HEK293 (cell line): ENCODE data around the gene TIMM10B.

Experiments
- AEBP2 ChIP-seq: fragments of 450-650 bp; formaldehyde crosslinking; IDR thresholded peaks from 2 replicates; pipeline ENCODE4 v1.5.1; 2016; ENCODE audit warnings: missing biosample characterization, missing genetic modification characterization, borderline replicate concordance
- BCL11A ChIP-seq: fragments of 450-650 bp; formaldehyde crosslinking; IDR thresholded peaks from 2 replicates; pipeline ENCODE4 v1.5.1; 2016; ENCODE audit warnings: low read depth, missing biosample characterization, missing genetic modification characterization
- INSM2 ChIP-seq: fragments of 450-650 bp; formaldehyde crosslinking; IDR thresholded peaks from 2 replicates; pipeline ENCODE4 v1.5.1; 2016; ENCODE audit warnings: missing biosample characterization, missing genetic modification characterization
- SCRT2 ChIP-seq: fragments of 450-650 bp; formaldehyde crosslinking; IDR thresholded peaks from 2 replicates; pipeline ENCODE4 v1.5.1; 2016; ENCODE audit warnings: missing biosample characterization, missing genetic modification characterization
- TSHZ1 ChIP-seq: fragments of 450-650 bp; formaldehyde crosslinking; IDR thresholded peaks from 2 replicates; pipeline ENCODE4 v1.5.1; 2016; ENCODE audit warnings: missing biosample characterization, missing genetic modification characterization, borderline replicate concordance
- WT1 ChIP-seq: fragments of 450-650 bp; formaldehyde crosslinking; IDR thresholded peaks from 2 replicates; pipeline ENCODE4 v1.5.1; 2016; ENCODE audit warnings: missing biosample characterization, missing genetic modification characterization
- ZBTB10 ChIP-seq: fragments of 450-650 bp; formaldehyde crosslinking; IDR thresholded peaks from 2 replicates; pipeline ENCODE4 v1.5.1; 2016; ENCODE audit warnings: missing biosample characterization, missing genetic modification characterization
- ZBTB11 ChIP-seq: fragments of 450-650 bp; formaldehyde crosslinking; conservative IDR thresholded peaks from 2 replicates; pipeline ENCODE4 v1.5.1; 2016; ENCODE audit warnings: low read depth, missing biosample characterization, missing genetic modification characterization
- ZBTB48 ChIP-seq: fragments of 450-650 bp; formaldehyde crosslinking; IDR thresholded peaks from 2 replicates; pipeline ENCODE4 v1.5.1; 2016; ENCODE audit warnings: missing biosample characterization, missing genetic modification characterization
- ZBTB49 ChIP-seq: fragments of 450-650 bp; formaldehyde crosslinking; IDR thresholded peaks from 2 replicates; pipeline ENCODE4 v1.5.1; 2016; ENCODE audit warnings: missing biosample characterization, missing genetic modification characterization, low read depth
- ZNF140 ChIP-seq: fragments of 450-650 bp; formaldehyde crosslinking; IDR thresholded peaks from 2 replicates; pipeline ENCODE4 v1.5.1; 2016; ENCODE audit warnings: missing biosample characterization, missing genetic modification characterization
- ZNF169 ChIP-seq: fragments of 450-650 bp; formaldehyde crosslinking; IDR thresholded peaks from 2 replicates; pipeline ENCODE4 v1.5.1; 2016; ENCODE audit warnings: missing biosample characterization, missing genetic modification characterization
- ZNF184 ChIP-seq: fragments of 450-650 bp; IDR thresholded peaks from 2 replicates; pipeline ENCODE4 v1.5.1; 2018; ENCODE audit warnings: missing biosample characterization, mild to moderate bottlenecking, missing genetic modification characterization
- ZNF544 ChIP-seq: fragments of 450-650 bp; formaldehyde crosslinking; IDR thresholded peaks from 2 replicates; pipeline ENCODE4 v1.5.0; 2017; ENCODE audit warnings: missing biosample characterization, missing genetic modification characterization
- ZNF560 ChIP-seq: fragments of 450-650 bp; formaldehyde crosslinking; IDR thresholded peaks from 2 replicates; pipeline ENCODE4 v1.5.1; 2017; ENCODE audit warnings: missing biosample characterization, missing genetic modification characterization, borderline replicate concordance
- ZNF610 ChIP-seq: fragments of 450-650 bp; formaldehyde crosslinking; IDR thresholded peaks from 2 replicates; pipeline ENCODE4 v1.5.1; 2016; ENCODE audit warnings: missing biosample characterization, missing genetic modification characterization, borderline replicate concordance
- ZNF629 ChIP-seq: fragments of 450-650 bp; formaldehyde crosslinking; IDR thresholded peaks from 2 replicates; pipeline ENCODE4 v1.5.1; 2017; ENCODE audit warnings: missing biosample characterization, missing genetic modification characterization
- ZNF639 ChIP-seq: fragments of 450-650 bp; formaldehyde crosslinking; IDR thresholded peaks from 2 replicates; pipeline ENCODE4 v1.5.1; 2016; ENCODE audit warnings: missing biosample characterization, missing genetic modification characterization
- ZNF658 ChIP-seq: fragments of 450-650 bp; formaldehyde crosslinking; IDR thresholded peaks from 2 replicates; pipeline ENCODE4; 2016; ENCODE audit warnings: missing biosample characterization, missing genetic modification characterization
- ZNF707 ChIP-seq: fragments of 450-650 bp; formaldehyde crosslinking; IDR thresholded peaks from 2 replicates; pipeline ENCODE4 v1.5.1; 2016; ENCODE audit warnings: missing biosample characterization, missing genetic modification characterization
- ZNF843 ChIP-seq: fragments of 450-650 bp; formaldehyde crosslinking; IDR thresholded peaks from 2 replicates; pipeline ENCODE4 v1.5.1; 2016; ENCODE audit warnings: missing biosample characterization, missing genetic modification characterization

TIMM10B gene

GRCh38 chr11:6481012-6481923 lies at the start of gene TIMM10B, which contains the start of gene ARFIP2 (continued):
- TF ChIP-seq AEBP2 (tag by site-specific recombination) (no peak), INSM2 (tag by site-specific recombination) (no peak), ZNF560 (tag by site-specific recombination) (no peak), ZBTB49 (tag by site-specific recombination) (no peak), ZNF629 (tag by site-specific recombination) (peak; percentile 98), TSHZ1 (tag by site-specific recombination) (no peak), WT1 (tag by site-specific recombination) (no peak), ZNF184 (tag by site-specific recombination) (no peak), SCRT2 (tag by site-specific recombination) (0 out of 2 replicates have a peak, but pooled peaks have one; percentile 51), ZNF707 (tag by site-specific recombination) (no peak), ZNF658 (no peak), ZNF140 (tag by site-specific recombination) (no peak), ZNF843 (tag by site-specific recombination) (no peak), BCL11A (tag by site-specific recombination) (no peak), ZNF639 (no peak), ZBTB10 (tag by site-specific recombination) (no peak), ZNF169 (tag by site-specific recombination) (no peak), ZNF544 (tag by site-specific recombination) (no peak), ZBTB48 (tag by site-specific recombination) (no peak), ZNF610 (tag by site-specific recombination) (peak; percentile 87; the same call in 1 of the 2 replicates), ZBTB11 (tag by site-specific recombination) (peak; percentile 89)
